CD14-positive monocyte (primary cell): ENCODE data around the gene IPO8. TPM values are rescaled to one million over a fixed set of nuclear protein-coding genes. Genes with fewer than 3 reads are reported as not detected.
"Not testable (repeated sequence)": the region's sequence is repeated elsewhere in the genome, so short reads cannot be mapped to it uniquely, and the experiment has no call there.

ENCODE experiments used
- DNase-seq, 3 donors: peaks; one replicate each; pipeline ENCODE4 v3.0.0-alpha.2; 2011 to 2022
- H2AFZ ChIP-seq: 2 replicates; pipeline ENCODE4 v1.6.0; 2012; ENCODE audit warnings: mild to moderate bottlenecking, low read depth, low read length, inconsistent platforms; ENCODE audit not compliant: insufficient read depth, poor library complexity, severe bottlenecking
- H3K27ac ChIP-seq, 2 donors: 1 replicate in 1 of 2; 2 replicates in 1 of 2; pipeline ENCODE4 v1.5.1; 2012 to 2013; ENCODE audit warnings: low read length in 2 of 2, control low read depth in 1 of 2, inconsistent platforms in 1 of 2, low read depth in 1 of 2, mild to moderate bottlenecking in 1 of 2
- H3K27me3 ChIP-seq, 2 donors: one replicate each; pipeline versions ENCODE4 v1.6.0 to v1.6.1; 2011 to 2013; ENCODE audit warnings: low read length in 2 of 2; ENCODE audit not compliant: control insufficient read depth in 2 of 2, insufficient read depth in 2 of 2
- H3K36me3 ChIP-seq, 2 donors: replicated peaks in 1 of 2; 1 replicate in 1 of 2; 2 replicates in 1 of 2; pipeline versions ENCODE4 v1.5.1 to v1.6.1; 2012 to 2013; ENCODE audit warnings: low read length in 2 of 2, control low read depth in 1 of 2, inconsistent platforms in 1 of 2, mild to moderate bottlenecking in 1 of 2; ENCODE audit not compliant: insufficient read depth in 2 of 2, control insufficient read depth in 1 of 2
- H3K4me1 ChIP-seq, 2 donors: 1 replicate in 1 of 2; 2 replicates in 1 of 2; pipeline versions ENCODE4 v1.5.1 to v1.6.1; 2012 to 2013; ENCODE audit warnings: low read length in 2 of 2, control low read depth in 1 of 2, inconsistent platforms in 1 of 2, mild to moderate bottlenecking in 1 of 2, moderate library complexity in 1 of 2; ENCODE audit not compliant: insufficient read depth in 2 of 2, control insufficient read depth in 1 of 2
- H3K4me2 ChIP-seq: replicated peaks from 2 replicates; pipeline ENCODE3; 2012; ENCODE audit warnings: low read length, moderate library complexity, mild to moderate bottlenecking; ENCODE audit not compliant: poor library complexity, severe bottlenecking; ENCODE audit errors: extremely low read depth
- H3K4me3 ChIP-seq, 3 experiments: fragments of 200-600 bp in 1 of 3; sonication (generic) in 1 of 3; replicated peaks in 1 of 3; 1 replicate in 2 of 3; 2 replicates in 1 of 3; pipeline ENCODE4 v1.5.1; 2011 to 2013; ENCODE audit warnings: low read length in 3 of 3, mild to moderate bottlenecking in 3 of 3, control low read depth in 2 of 3, low read depth in 2 of 3, inconsistent platforms in 1 of 3, moderate library complexity in 1 of 3
- H3K79me2 ChIP-seq: 2 replicates; pipeline ENCODE4 v1.6.0; 2012; ENCODE audit warnings: mild to moderate bottlenecking, control low read depth, inconsistent platforms, low read length, moderate library complexity; ENCODE audit not compliant: insufficient read depth
- H3K9ac ChIP-seq: 2 replicates; pipeline ENCODE4 v1.6.0; 2017; ENCODE audit warnings: low read length, mild to moderate bottlenecking; ENCODE audit not compliant: insufficient read depth, poor library complexity, severe bottlenecking
- H3K9me3 ChIP-seq, 2 donors: replicated peaks in 1 of 2; 1 replicate in 1 of 2; 2 replicates in 1 of 2; pipeline versions ENCODE4 v1.5.1 to v1.6.1; 2012 to 2013; ENCODE audit warnings: low read length in 2 of 2, control low read depth in 1 of 2; ENCODE audit not compliant: control insufficient read depth in 1 of 2, insufficient read depth in 1 of 2
- H4K20me1 ChIP-seq: 2 replicates; pipeline ENCODE4 v1.6.0; 2012; ENCODE audit warnings: mild to moderate bottlenecking, low read length, control low read depth, moderate library complexity; ENCODE audit not compliant: insufficient read depth
- H3K27ac Mint-ChIP-seq, 7 donors: one replicate each; pipeline ENCODE4 v1.8.0; 2020; ENCODE audit warnings: mild to moderate bottlenecking in 7 of 7, mixed read lengths in 7 of 7, moderate library complexity in 6 of 7, inconsistent platforms in 2 of 7
- H3K27me3 Mint-ChIP-seq, 3 donors: one replicate each; pipeline ENCODE4 v1.8.0; 2021 to 2022; ENCODE audit warnings: low read depth in 3 of 3, mild to moderate bottlenecking in 3 of 3, mixed read lengths in 3 of 3, moderate library complexity in 3 of 3, inconsistent platforms in 1 of 3
- H3K36me3 Mint-ChIP-seq, 2 donors: one replicate each; pipeline ENCODE4 v1.8.0; 2020; ENCODE audit warnings: mixed read lengths in 2 of 2, inconsistent platforms in 1 of 2, mild to moderate bottlenecking in 1 of 2
- H3K4me1 Mint-ChIP-seq: one replicate; pipeline ENCODE4 v1.8.0; 2020; ENCODE audit warnings: mild to moderate bottlenecking, mixed read lengths
- H3K4me3 Mint-ChIP-seq, 2 donors: one replicate each; pipeline ENCODE4 v1.8.0; 2020; ENCODE audit warnings: mild to moderate bottlenecking in 2 of 2, mixed read lengths in 2 of 2, moderate library complexity in 1 of 2
- H3K9me3 Mint-ChIP-seq, 7 donors: one replicate each; pipeline ENCODE4 v1.8.0; 2020 to 2022; ENCODE audit warnings: mixed read lengths in 7 of 7, mild to moderate bottlenecking in 6 of 7, moderate library complexity in 6 of 7, inconsistent platforms in 2 of 7
- WGBS: methylation state at CpG from one replicate; pipeline ENCODE4 v1.1.5; 2013; ENCODE audit warnings: missing lambda C conversion rate; ENCODE audit not compliant: insufficient coverage; 5-methylcytosine and 5-hydroxymethylcytosine counted together
- intact Hi-C, 2 donors: fragments of 100-400 bp; cut with micrococcal nuclease; formaldehyde crosslinking; loops; one replicate each; pipeline versions ENCODE4 v1.15.0 to v1.15.1; 2023
- polyA plus RNA-seq, 3 donors: library from polyadenylated mRNA; depleted of rRNA in 1 of 3; unstranded in 2 of 3; stranded (reverse) in 1 of 3; fragments of 300-500 nt in 2 of 3; fragments of >200 nt in 1 of 3; fragmentation: Illumina TruSeq in 2 of 3; gene quantifications; 1 replicate in 2 of 3; 2 replicates in 1 of 3; pipeline ENCODE4 v1.2.3, GENCODE V29; 2012 to 2021
- TF ChIP-seq, protein P1 (sequence below): fragments of 200-600 bp; IDR thresholded peaks from one replicate; pipeline ENCODE4 v1.8.0; 2022; ENCODE audit warnings: antibody characterized with exemption, mild to moderate bottlenecking

The IPO8 gene
- polyA plus RNA-seq, 3 donors, result 8.4 to 15.8 (median 12.5) TPM

DNA sequence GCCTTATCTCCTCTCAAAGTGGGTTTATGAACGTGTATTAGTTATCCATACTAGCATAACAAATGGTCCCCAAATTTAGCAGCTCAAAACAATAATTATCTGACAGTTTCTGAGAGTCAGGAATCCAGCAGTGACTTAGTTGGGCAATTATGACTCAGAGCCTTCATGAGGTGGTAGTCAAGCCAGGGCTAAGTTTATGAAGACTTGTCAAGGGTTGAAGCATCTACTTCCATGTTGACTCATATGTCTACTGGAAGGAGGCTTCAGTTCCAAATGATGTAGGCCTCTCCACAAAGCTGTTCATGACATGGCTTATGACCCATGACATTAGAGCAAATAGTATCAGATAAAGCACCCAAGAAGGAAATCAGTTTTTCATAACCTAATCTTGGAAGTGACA, 73.2 kb downstream of the IPO8 start:
- peaks cover 0 to 2% (median 0%) of the 10 kb centered on the region in 3 donors for H3K27me3 Mint-ChIP-seq
- peaks cover 0 to 3% (median 0%) of the 10 kb centered on the region in 7 donors for H3K9me3 Mint-ChIP-seq
- Histone ChIP-seq H3K79me2 (no peaks in the 10 kb centered on the region), H3K36me3 (no peaks in the 10 kb centered on the region), H3K9ac (no peak overlapping the region), H2AFZ (no peak overlapping the region), H3K27ac (no peak overlapping the region), H3K4me3 (no peak overlapping the region), H3K4me2 (no peak overlapping the region), H4K20me1 (no peaks in the 10 kb centered on the region), H3K9me3 (no peaks in the 10 kb centered on the region), H3K4me1 (no peaks in the 10 kb centered on the region), H3K27me3 (no peaks in the 10 kb centered on the region)
- no peak overlapping the region for H3K4me3 Mint-ChIP-seq
- no CpG with 5 or more reads among the region's 1 CpG for WGBS
- H3K4me1 Mint-ChIP-seq, result no peaks in the 10 kb centered on the region
- DNase-seq, result peak in 1 of 3 donors; percentile 4
- no peaks in the 10 kb centered on the region for H3K36me3 Mint-ChIP-seq
- H3K27ac Mint-ChIP-seq, result no peak overlapping the region
- intact Hi-C loops, result no loop called here
- TF ChIP-seq, protein P1, sequence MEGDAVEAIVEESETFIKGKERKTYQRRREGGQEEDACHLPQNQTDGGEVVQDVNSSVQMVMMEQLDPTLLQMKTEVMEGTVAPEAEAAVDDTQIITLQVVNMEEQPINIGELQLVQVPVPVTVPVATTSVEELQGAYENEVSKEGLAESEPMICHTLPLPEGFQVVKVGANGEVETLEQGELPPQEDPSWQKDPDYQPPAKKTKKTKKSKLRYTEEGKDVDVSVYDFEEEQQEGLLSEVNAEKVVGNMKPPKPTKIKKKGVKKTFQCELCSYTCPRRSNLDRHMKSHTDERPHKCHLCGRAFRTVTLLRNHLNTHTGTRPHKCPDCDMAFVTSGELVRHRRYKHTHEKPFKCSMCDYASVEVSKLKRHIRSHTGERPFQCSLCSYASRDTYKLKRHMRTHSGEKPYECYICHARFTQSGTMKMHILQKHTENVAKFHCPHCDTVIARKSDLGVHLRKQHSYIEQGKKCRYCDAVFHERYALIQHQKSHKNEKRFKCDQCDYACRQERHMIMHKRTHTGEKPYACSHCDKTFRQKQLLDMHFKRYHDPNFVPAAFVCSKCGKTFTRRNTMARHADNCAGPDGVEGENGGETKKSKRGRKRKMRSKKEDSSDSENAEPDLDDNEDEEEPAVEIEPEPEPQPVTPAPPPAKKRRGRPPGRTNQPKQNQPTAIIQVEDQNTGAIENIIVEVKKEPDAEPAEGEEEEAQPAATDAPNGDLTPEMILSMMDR, result no peak

DNA sequence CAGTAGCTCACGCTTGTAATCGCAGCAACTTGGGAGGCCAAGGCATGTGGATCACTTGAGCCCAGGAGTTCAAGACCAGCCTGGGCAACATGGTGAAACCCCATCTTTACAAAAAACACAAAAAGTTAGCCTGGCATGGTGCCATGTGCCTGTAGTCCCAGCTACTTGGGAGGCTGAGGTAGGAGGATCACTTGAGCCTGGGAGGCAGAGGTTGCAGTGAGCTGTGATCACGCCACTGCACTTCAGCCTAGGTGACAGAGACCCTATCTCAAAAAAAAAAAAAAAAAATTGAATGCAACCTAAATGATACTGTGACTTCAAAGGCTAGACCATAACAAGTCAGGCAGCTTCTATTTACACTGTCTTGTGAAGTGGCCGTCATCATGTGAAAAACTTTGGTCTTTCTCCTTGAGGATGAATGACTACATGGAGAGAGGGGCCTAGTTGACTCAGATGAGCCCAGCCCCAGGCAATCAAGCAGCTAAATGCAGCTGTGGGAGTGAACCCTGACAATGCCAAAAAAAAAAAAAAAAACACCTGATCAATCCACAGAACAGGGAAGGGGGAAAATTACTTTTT, 73.9 kb downstream of the IPO8 start:
- H3K27me3 ChIP-seq, H3K36me3 ChIP-seq, H3K27ac ChIP-seq, intact Hi-C loops, H3K27ac Mint-ChIP-seq, H2AFZ ChIP-seq, H3K36me3 Mint-ChIP-seq, H3K4me2 ChIP-seq, H3K27me3 Mint-ChIP-seq, DNase-seq, H3K4me3 ChIP-seq, H3K4me3 Mint-ChIP-seq, H3K79me2 ChIP-seq, H3K9me3 ChIP-seq, H3K4me1 ChIP-seq, H3K9me3 Mint-ChIP-seq, H3K9ac ChIP-seq, H4K20me1 ChIP-seq, H3K4me1 Mint-ChIP-seq: not testable (repeated sequence)
- no CpG with 5 or more reads among the region's 4 CpGs for WGBS
